Stimulated activated CD4-positive, alpha-beta T cell treated with anti-CD3 and anti-CD28 coated beads, Interleukin-12 subunit alpha, Interleukin-12 subunit beta, amount 100 ng/mL, for 48 hours (primary cell): ENCODE measurements around the gene RPL32.

Experiments used
- DNase-seq, 3 donors: peaks; one replicate each; pipeline ENCODE4 v3.0.0-alpha.2; 2020; ENCODE audit warnings: low read depth in 2 of 3, low spot score in 1 of 3

Gene RPL32

GRCh38 chr3:12833222-12834161 is 7.9 kb downstream of the RPL32 start:
- DNase-seq = no peak

- DNase-seq = no peak
Measured at GRCh38 chr3:12832350-12833221, 8.8 kb downstream of the RPL32 start.

GRCh38 chr3:12831301-12831866 is 10.0 kb downstream of the RPL32 start:
- no peak for DNase-seq

- DNase-seq = no peak
Measured at GRCh38 chr3:12830785-12831156, 10.6 kb downstream of the RPL32 start.

- no peak for DNase-seq
Measured at GRCh38 chr3:12829886-12830784, 11.2 kb downstream of the RPL32 start.

- DNase-seq = no peak
Measured at GRCh38 chr3:12829404-12829803, 12.0 kb downstream of the RPL32 start.

- DNase-seq = no peak
Measured at GRCh38 chr3:12828751-12829150, 12.6 kb downstream of the RPL32 start.

- DNase-seq = no peak
Measured at GRCh38 chr3:12825156-12825555, 16.2 kb downstream of the RPL32 start.

GRCh38 chr3:12824299-12824698 is 17.1 kb downstream of the RPL32 start:
- no peak for DNase-seq

GRCh38 chr3:12822725-12823373 is 18.5 kb downstream of the RPL32 start:
- no peak for DNase-seq

- no peak for DNase-seq
Measured at GRCh38 chr3:12818773-12819172, 22.6 kb downstream of the RPL32 start.

GRCh38 chr3:12818273-12818672 is 23.1 kb downstream of the RPL32 start:
- no peak for DNase-seq

- no peak for DNase-seq
Measured at GRCh38 chr3:12817343-12817710, 24.0 kb downstream of the RPL32 start.

GRCh38 chr3:12816521-12817342 is 24.6 kb downstream of the RPL32 start:
- no peak for DNase-seq

GRCh38 chr3:12815719-12816118 is 25.6 kb downstream of the RPL32 start:
- DNase-seq = no peak

GRCh38 chr3:12815078-12815477 is 26.3 kb downstream of the RPL32 start:
- DNase-seq = no peak

- DNase-seq = no peak
Measured at GRCh38 chr3:12813967-12814366, 27.4 kb downstream of the RPL32 start.

- DNase-seq = no peak
Measured at GRCh38 chr3:12812812-12813211, 28.6 kb downstream of the RPL32 start.

- DNase-seq = no peak
Measured at GRCh38 chr3:12810961-12811360, 30.4 kb downstream of the RPL32 start.
